IMR-90 (cell line): ENCODE measurements around the gene MYBPC3. TPM values are rescaled to one million over a fixed set of nuclear protein-coding genes. Genes with fewer than 3 reads are reported as not detected.

Source experiments
- ATAC-seq: fragments of 200-7000 bp; cut with Tn5 transposase; 2 replicates; pipeline ENCODE4 v1.9.1; 2020; ENCODE audit warnings: low read depth, mild to moderate bottlenecking, moderate library complexity
- BruUV-seq: library from RNA; stranded (reverse); fragments of 400-500 nt; replicated peaks from 2 replicates; lab custom pipeline; 2021; lab: Mats Ljungman, UMichigan
- CTCF ChIA-PET: fragments of 300-600 bp; formaldehyde crosslinking; extraction: SDS; loops from one replicate; lab custom pipeline; 2021; ENCODE audit warnings: antibody characterized with exemption; lab: Yijun Ruan, JAX
- POLR2A ChIA-PET: fragments of 300-600 bp; sonication (Branson Sonifier 250); formaldehyde crosslinking; loops from one replicate; lab custom pipeline; 2022; ENCODE audit warnings: antibody characterized with exemption; ENCODE audit not compliant: unreplicated experiment; lab: Charles Lee
- DNase-seq: peaks from one replicate; pipeline ENCODE4 v3.0.0; 2013
- H2AFZ ChIP-seq: replicated peaks from 2 replicates; pipeline ENCODE3; 2013; ENCODE audit warnings: low read length, mild to moderate bottlenecking; ENCODE audit not compliant: poor library complexity
- H2AK5ac ChIP-seq: 2 replicates; pipeline ENCODE4 v1.6.1; 2013; ENCODE audit warnings: low read depth, low read length, inconsistent platforms
- H2AK9ac ChIP-seq: replicated peaks from 2 replicates; pipeline ENCODE3; 2013; ENCODE audit warnings: mild to moderate bottlenecking, low read depth, low read length, moderate library complexity; ENCODE audit not compliant: poor library complexity
- H2BK120ac ChIP-seq: 2 replicates; pipeline ENCODE4 v1.6.1; 2013; ENCODE audit warnings: low read depth, low read length, inconsistent platforms
- H2BK15ac ChIP-seq: 3 replicates; pipeline ENCODE4 v1.6.1; 2013; ENCODE audit warnings: low read depth, low read length, inconsistent platforms
- H2BK20ac ChIP-seq: 2 replicates; pipeline ENCODE4 v1.6.1; 2013; ENCODE audit warnings: low read depth, mild to moderate bottlenecking, inconsistent platforms, low read length, moderate library complexity
- H2BK5ac ChIP-seq: 2 replicates; pipeline ENCODE4 v1.6.1; 2013; ENCODE audit warnings: mild to moderate bottlenecking, low read depth, low read length, inconsistent platforms; ENCODE audit not compliant: poor library complexity, severe bottlenecking
- H3K14ac ChIP-seq: replicated peaks from 2 replicates; pipeline ENCODE4 v1.6.1; 2013; ENCODE audit warnings: low read depth, low read length, inconsistent platforms
- H3K18ac ChIP-seq: 2 replicates; pipeline ENCODE4 v1.6.1; 2013; ENCODE audit warnings: low read depth, low read length, control low read depth
- H3K23ac ChIP-seq: 2 replicates; pipeline ENCODE4 v1.6.1; 2013; ENCODE audit warnings: low read depth, low read length, inconsistent platforms
- H3K27ac ChIP-seq: 2 replicates; pipeline ENCODE4 v1.5.1; 2013; ENCODE audit warnings: mild to moderate bottlenecking, control low read depth, low read length; ENCODE audit not compliant: insufficient read depth
- H3K27me3 ChIP-seq: 2 replicates; pipeline ENCODE4 v1.6.1; 2013; ENCODE audit warnings: low read length; ENCODE audit not compliant: control insufficient read depth, insufficient read depth
- H3K36me3 ChIP-seq: 2 replicates; pipeline ENCODE4 v1.6.1; 2013; ENCODE audit warnings: low read length, mixed read lengths; ENCODE audit not compliant: control insufficient read depth, insufficient read depth
- H3K4ac ChIP-seq: 2 replicates; pipeline ENCODE4 v1.6.1; 2013; ENCODE audit warnings: low read depth, low read length, inconsistent platforms
- H3K4me1 ChIP-seq: 2 replicates; pipeline ENCODE4 v1.6.1; 2013; ENCODE audit warnings: low read length, mixed read lengths; ENCODE audit not compliant: control insufficient read depth, insufficient read depth
- H3K4me2 ChIP-seq: 2 replicates; pipeline ENCODE4 v1.6.1; 2013; ENCODE audit warnings: low read depth, mild to moderate bottlenecking, control low read depth, low read length, moderate library complexity
- H3K4me3 ChIP-seq: 2 replicates; pipeline ENCODE4 v1.5.1; 2013; ENCODE audit warnings: low read depth, mild to moderate bottlenecking, control low read depth, low read length, moderate library complexity; ENCODE audit not compliant: insufficient read depth
- H3K56ac ChIP-seq: 2 replicates; pipeline ENCODE4 v1.6.1; 2013; ENCODE audit warnings: low read length, inconsistent platforms; ENCODE audit not compliant: insufficient read depth; ENCODE audit errors: extremely low read depth
- H3K79me1 ChIP-seq, 2 experiments: 2 replicates each; pipeline ENCODE4 v1.6.1; 2013; ENCODE audit warnings: low read length in 2 of 2, inconsistent platforms in 1 of 2, low read depth in 1 of 2
- H3K9ac ChIP-seq: 2 replicates; pipeline ENCODE4 v1.6.1; 2013; ENCODE audit warnings: low read depth, low read length, control low read depth
- H3K9me1 ChIP-seq: 2 replicates; pipeline ENCODE4 v1.6.1; 2013; ENCODE audit warnings: low read length, inconsistent platforms; ENCODE audit not compliant: insufficient read depth
- H3K9me3 ChIP-seq: 2 replicates; pipeline ENCODE4 v1.6.1; 2013; ENCODE audit warnings: low read length; ENCODE audit not compliant: control insufficient read depth, insufficient read depth
- H4K20me1 ChIP-seq: 2 replicates; pipeline ENCODE4 v1.6.1; 2013; ENCODE audit warnings: low read length, inconsistent platforms; ENCODE audit not compliant: insufficient read depth
- H4K5ac ChIP-seq: 2 replicates; pipeline ENCODE4 v1.6.1; 2013; ENCODE audit warnings: mild to moderate bottlenecking, low read depth, low read length, control low read depth
- H4K8ac ChIP-seq, 2 experiments: 2 replicates each; pipeline ENCODE4 v1.6.1; 2013; ENCODE audit warnings: low read depth in 2 of 2, low read length in 2 of 2, control low read depth in 1 of 2, inconsistent platforms in 1 of 2
- H4K91ac ChIP-seq: 2 replicates; pipeline ENCODE4 v1.6.1; 2013; ENCODE audit warnings: low read depth, low read length, inconsistent platforms; ENCODE audit not compliant: insufficient read depth
- BHLHE40 ChIP-seq: fragments of 150-350 bp; IDR thresholded peaks from 2 replicates; pipeline ENCODE4 v1.6.1; 2016; ENCODE audit warnings: mild to moderate bottlenecking, low read depth, low read length
- CEBPB ChIP-seq: IDR thresholded peaks from 2 replicates; pipeline ENCODE4 v1.6.1; 2012; ENCODE audit warnings: low read depth, low read length, improper control_type of control experiment
- CHD1 ChIP-seq: IDR thresholded peaks from 2 replicates; pipeline ENCODE4 v1.6.1; 2012; ENCODE audit warnings: low read depth, low read length, improper control_type of control experiment
- CTCF ChIP-seq: conservative IDR thresholded peaks from 2 replicates; pipeline ENCODE4 v1.5.1; 2012; ENCODE audit warnings: mild to moderate bottlenecking, low read depth, low read length, improper control_type of control experiment
- ELK1 ChIP-seq: fragments of 150-350 bp; IDR thresholded peaks from 2 replicates; pipeline ENCODE4 v1.6.1; 2016; ENCODE audit warnings: low read depth, mild to moderate bottlenecking, low read length, moderate library complexity, borderline replicate concordance
- FOS ChIP-seq: fragments of 150-350 bp; IDR thresholded peaks from 2 replicates; pipeline ENCODE4 v1.6.1; 2016; ENCODE audit warnings: low read depth, low read length
- MAFK ChIP-seq: IDR thresholded peaks from 2 replicates; pipeline ENCODE4 v1.6.1; 2012; ENCODE audit warnings: low read depth, low read length, improper control_type of control experiment
- MAZ ChIP-seq: IDR thresholded peaks from 2 replicates; pipeline ENCODE4 v1.6.1; 2012; ENCODE audit warnings: low read depth, mild to moderate bottlenecking, low read length, improper control_type of control experiment, moderate library complexity, borderline replicate concordance
- MXI1 ChIP-seq: IDR thresholded peaks from 2 replicates; pipeline ENCODE4 v1.6.1; 2012; ENCODE audit warnings: low read depth, mild to moderate bottlenecking, low read length, moderate library complexity, borderline replicate concordance
- NFE2L2 ChIP-seq: fragments of 150-350 bp; IDR thresholded peaks from 2 replicates; pipeline ENCODE4 v1.6.1; 2016; ENCODE audit warnings: low read depth, mild to moderate bottlenecking, low read length
- POLR2A ChIP-seq: IDR thresholded peaks from 2 replicates; pipeline ENCODE4 v1.6.1; 2012; ENCODE audit warnings: mild to moderate bottlenecking, low read depth, low read length
- RAD21 ChIP-seq: IDR thresholded peaks from 2 replicates; pipeline ENCODE4 v1.6.1; 2012; ENCODE audit warnings: low read length, improper control_type of control experiment
- RCOR1 ChIP-seq: IDR thresholded peaks from 2 replicates; pipeline ENCODE4 v1.6.1; 2012; ENCODE audit warnings: mild to moderate bottlenecking, low read length, improper control_type of control experiment; ENCODE audit not compliant: insufficient replicate concordance
- RFX5 ChIP-seq: IDR thresholded peaks from 2 replicates; pipeline ENCODE4 v1.8.0; 2012; ENCODE audit warnings: low read depth, mild to moderate bottlenecking, low read length, moderate library complexity
- SMC3 ChIP-seq: fragments of 150-350 bp; IDR thresholded peaks from 2 replicates; pipeline ENCODE4 v1.6.1; 2016; ENCODE audit warnings: low read depth, mild to moderate bottlenecking, antibody characterized with exemption, low read length, moderate library complexity
- WGBS, 2 experiments: methylation state at CpG; one replicate each; pipeline versions ENCODE4 v1.1.5 to v1.1.7; 2013; ENCODE audit warnings: missing lambda C conversion rate in 2 of 2; ENCODE audit not compliant: insufficient read length in 1 of 2; ENCODE audit errors: extremely low coverage in 2 of 2; 5-methylcytosine and 5-hydroxymethylcytosine counted together
- dilution Hi-C: fragments of 300-500 bp; cut with HindIII; formaldehyde crosslinking; loops from one replicate; pipeline ENCODE4 v1.14.3; 2018; ENCODE audit warnings: low sequenced_read_pairs; ENCODE audit not compliant: unreplicated experiment
- in situ Hi-C: fragments of 300-500 bp; cut with MboI; formaldehyde crosslinking; loops from 3 replicates; pipeline ENCODE4 v1.14.3; 2019; ENCODE audit warnings: low sequenced_read_pairs, inconsistent platforms, mixed read lengths
- intact Hi-C: fragments of 100-400 bp; cut with micrococcal nuclease; formaldehyde crosslinking; loops from 2 replicates; pipeline ENCODE4 v1.10.0; 2022
- polyA plus RNA-seq, 3 experiments: library from polyadenylated mRNA; depleted of rRNA; stranded (reverse); fragments of >200 nt; gene quantifications; 2 replicates each; pipeline ENCODE4 v1.2.3, GENCODE V29; 2012; ENCODE audit warnings: low replicate concordance in 1 of 3
- total RNA-seq: library from RNA; depleted of rRNA; stranded (reverse); fragments of >200 nt; gene quantifications from 2 replicates; pipeline ENCODE4 v1.2.3, GENCODE V29; 2012
- TF ChIP-seq, protein P1 (sequence below): fragments of 150-350 bp; IDR thresholded peaks from 2 replicates; pipeline ENCODE4 v1.6.1; 2017; ENCODE audit warnings: mild to moderate bottlenecking, antibody characterized with exemption, low read length, low read depth

Gene MYBPC3
- total and polyA plus RNA-seq, 2 of the 4 experiments (the other 2 are of a cell fraction) = not detected

DNA sequence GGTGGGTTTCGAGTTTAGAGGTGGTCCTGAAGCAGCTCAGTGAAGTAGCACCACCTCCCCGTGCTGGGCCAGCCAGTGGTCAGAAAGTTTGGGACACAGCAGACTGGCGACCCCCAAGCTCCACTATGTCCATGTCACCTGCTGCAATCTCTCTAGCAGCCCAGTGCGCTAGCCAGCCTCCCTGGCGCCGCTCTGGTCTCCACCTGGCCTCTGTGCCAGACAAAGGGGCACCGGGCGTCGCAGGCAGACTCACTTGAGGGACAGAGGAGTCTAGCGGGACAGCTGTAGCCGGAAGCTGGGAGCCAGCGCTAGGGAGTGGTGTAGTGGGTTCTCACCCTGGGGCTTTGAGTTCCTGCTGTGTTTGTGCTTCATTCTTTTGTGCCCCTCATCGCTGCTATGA lies 25.5 kb downstream of the MYBPC3 start:
- Histone ChIP-seq H3K36me3 (peaks cover 50% of the 10 kb centered on the region), H3K4me3 (no peak overlapping the region), H3K23ac (no peak overlapping the region), H3K79me1 (no peaks in the 10 kb centered on the region), H3K14ac (no peak overlapping the region), H4K5ac (no peak overlapping the region), H3K9ac (no peak overlapping the region), H3K9me3 (no peaks in the 10 kb centered on the region), H2AK9ac (no peak overlapping the region), H2BK120ac (no peak overlapping the region), H2AK5ac (no peak overlapping the region), H2BK5ac (no peak overlapping the region), H3K27ac (no peak overlapping the region), H3K4me2 (no peak overlapping the region), H3K4me1 (0 out of 2 replicates have a peak, but pooled peaks cover 2% of the 10 kb centered on the region), H4K8ac (no peak overlapping the region), H2BK20ac (no peak overlapping the region), H4K20me1 (no peaks in the 10 kb centered on the region), H2AFZ (no peak overlapping the region), H3K27me3 (no peaks in the 10 kb centered on the region), H3K4ac (no peak overlapping the region), H3K18ac (no peak overlapping the region), H3K9me1 (0 out of 2 replicates have a peak, but pooled peaks cover 3% of the 10 kb centered on the region), H2BK15ac (no peak overlapping the region), H3K56ac (no peak overlapping the region), H4K91ac (no peak overlapping the region)
- ChIA-PET POLR2A (no interaction called here), CTCF (no interaction called here)
- BruUV-seq = no TSS peak
- TF ChIP-seq MXI1 (no peak), FOS (no peak), CEBPB (no peak), MAFK (no peak), RAD21 (no peak), BHLHE40 (no peak), NFE2L2 (no peak), SMC3 (no peak), ELK1 (no peak), RCOR1 (no peak), CTCF (no peak), MAZ (no peak), RFX5 (no peak), CHD1 (no peak), POLR2A (no peak)
- TF ChIP-seq, protein P1, sequence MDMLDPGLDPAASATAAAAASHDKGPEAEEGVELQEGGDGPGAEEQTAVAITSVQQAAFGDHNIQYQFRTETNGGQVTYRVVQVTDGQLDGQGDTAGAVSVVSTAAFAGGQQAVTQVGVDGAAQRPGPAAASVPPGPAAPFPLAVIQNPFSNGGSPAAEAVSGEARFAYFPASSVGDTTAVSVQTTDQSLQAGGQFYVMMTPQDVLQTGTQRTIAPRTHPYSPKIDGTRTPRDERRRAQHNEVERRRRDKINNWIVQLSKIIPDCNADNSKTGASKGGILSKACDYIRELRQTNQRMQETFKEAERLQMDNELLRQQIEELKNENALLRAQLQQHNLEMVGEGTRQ = no peak
- 100% methylated on average over 1 of the region's 13 CpGs; no CpG with 5 or more reads in 1 of the 2 experiments for WGBS, 2 experiments
- ATAC-seq (no peak), DNase-seq (no peak)
- dilution Hi-C loops = no loop called here
- intact Hi-C loops = no loop called here
- in situ Hi-C loops = no loop called here
